ENCODE data around the gene CYP4Z1.
"Not testable (repeated sequence)": the region's sequence is repeated elsewhere in the genome, so short reads cannot be mapped to it uniquely, and the experiment has no call there.

CYP4Z1 gene

DNA sequence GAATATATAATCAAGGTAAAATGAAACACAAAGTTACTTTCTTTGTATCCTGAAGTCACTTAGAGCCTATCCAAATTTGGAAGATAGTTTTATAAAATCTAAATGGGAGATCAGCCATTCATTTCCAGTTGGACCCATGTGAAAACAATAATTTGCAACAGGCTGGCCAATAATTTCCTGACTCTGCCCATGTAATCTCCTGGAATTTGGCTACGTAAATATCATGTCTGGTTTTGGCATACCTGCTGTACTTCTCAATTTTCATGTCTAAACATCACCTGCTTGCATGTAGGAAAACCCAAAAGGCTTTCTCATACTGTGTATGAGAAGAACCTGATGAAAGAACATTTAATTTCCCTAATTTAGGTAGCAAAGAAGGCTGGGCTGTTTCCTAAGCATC lies 7.7 kb upstream of the CYP4Z1 start:
- Histone ChIP-seq H3K27ac (no peak overlapping the region), H3K36me3 (ENCODE audit: insufficient read depth, low read length) (no peaks in the 10 kb centered on the region), H3K9ac (ENCODE audit: insufficient read length) (no peak overlapping the region), H3K9me3 (ENCODE audit: low read depth, low read length) (no peaks in the 10 kb centered on the region), H3K4me3 (no peak overlapping the region)
- no peak for DNase-seq (ENCODE audit: low read depth, low spot score)
- no peak for TF ChIP-seq EZH2 (IDR thresholded peaks at IDR 0.05)

DNA sequence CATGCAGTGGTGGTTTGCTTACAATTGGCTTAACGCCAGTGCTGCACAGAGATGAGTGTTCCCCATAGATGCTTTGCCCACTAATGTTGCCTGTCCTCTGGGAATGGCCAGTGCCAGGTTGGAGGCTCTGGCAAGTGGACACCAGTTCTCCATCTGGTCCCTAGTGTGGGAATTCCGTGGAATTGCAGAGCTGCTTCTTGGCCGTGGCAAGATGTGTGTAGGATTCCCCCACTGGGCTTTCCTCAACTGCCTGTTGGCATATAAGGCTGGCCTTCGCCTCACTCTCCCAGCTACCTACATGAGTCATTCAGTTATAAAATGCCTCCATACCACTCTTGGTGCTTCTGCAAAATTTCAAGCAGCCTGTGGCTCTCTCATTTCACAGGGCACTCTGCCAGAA lies 2.0 kb downstream of the CYP4Z1 start:
- H3K27ac ChIP-seq; H3K9me3 ChIP-seq (ENCODE audit: low read depth, low read length); H3K9ac ChIP-seq (ENCODE audit: insufficient read length); DNase-seq (ENCODE audit: low read depth, low spot score); H3K4me3 ChIP-seq; H3K36me3 ChIP-seq (ENCODE audit: insufficient read depth, low read length): not testable (repeated sequence)

DNA sequence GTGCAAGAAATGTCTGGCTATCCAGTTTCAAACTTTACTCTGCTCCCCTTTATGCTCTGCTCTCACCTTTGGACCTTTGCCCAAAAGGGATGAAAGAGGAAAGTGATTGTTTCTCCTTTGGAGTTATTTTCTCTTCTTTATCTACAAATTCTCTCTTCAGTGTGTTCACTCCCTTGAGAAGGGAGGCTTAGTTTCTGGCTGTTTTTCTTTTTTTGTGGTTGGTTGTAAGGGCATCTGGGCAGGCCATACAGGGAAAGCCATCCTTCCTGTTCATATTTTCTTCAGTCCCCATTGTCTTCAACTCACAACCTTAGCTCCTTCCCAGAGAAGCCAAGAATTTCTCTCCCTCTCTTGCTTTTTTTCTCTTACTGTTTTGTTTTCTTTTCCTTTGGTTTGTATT lies 2.5 kb downstream of the CYP4Z1 start:
- not testable (repeated sequence) for H3K27ac ChIP-seq; DNase-seq (ENCODE audit: low read depth, low spot score); H3K9ac ChIP-seq (ENCODE audit: insufficient read length); H3K9me3 ChIP-seq (ENCODE audit: low read depth, low read length); H3K4me3 ChIP-seq; H3K36me3 ChIP-seq (ENCODE audit: insufficient read depth, low read length)

DNA sequence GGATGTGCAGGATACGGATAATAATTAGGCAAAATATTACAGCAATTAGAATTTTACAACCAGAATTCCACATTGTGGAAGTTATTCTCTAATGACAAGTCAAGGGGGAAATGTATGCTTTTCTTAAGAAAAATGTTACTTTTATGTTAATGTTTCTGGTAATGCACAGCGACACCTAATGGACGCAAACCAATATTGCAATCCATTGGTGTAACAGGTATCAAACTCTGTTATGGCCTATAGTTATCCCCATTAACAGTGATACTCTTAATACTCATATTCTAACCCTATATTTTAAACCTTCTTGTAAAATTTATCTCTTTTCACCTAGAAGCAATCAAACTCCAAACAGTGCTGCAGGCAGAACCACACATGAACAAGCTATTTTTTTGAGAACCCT lies 22.3 kb downstream of the CYP4Z1 start:
- not testable (repeated sequence) for H3K9ac ChIP-seq (ENCODE audit: insufficient read length); H3K9me3 ChIP-seq (ENCODE audit: low read depth, low read length); H3K36me3 ChIP-seq (ENCODE audit: insufficient read depth, low read length); DNase-seq (ENCODE audit: low read depth, low spot score); H3K4me3 ChIP-seq; H3K27ac ChIP-seq

DNA sequence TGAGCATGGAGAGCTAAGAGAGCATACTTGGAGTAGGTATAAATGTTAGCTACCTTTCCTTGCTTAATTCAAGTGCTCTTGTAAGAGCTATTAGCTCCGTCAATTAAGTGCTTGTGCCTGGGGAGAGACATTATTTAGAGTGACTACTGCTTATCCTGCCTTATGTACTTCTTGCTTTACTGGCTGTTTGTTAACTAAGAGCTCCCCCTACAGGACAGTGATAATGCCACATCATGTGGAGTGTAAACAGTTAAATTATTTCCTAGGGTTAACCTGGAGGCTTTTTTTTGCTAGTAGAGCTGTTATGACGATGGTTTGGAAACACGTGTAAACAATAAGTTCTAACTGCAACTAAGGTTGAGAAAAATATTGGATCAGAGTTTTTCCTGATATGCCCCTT lies 24.4 kb downstream of the CYP4Z1 start:
- not testable (repeated sequence) for H3K9ac ChIP-seq (ENCODE audit: insufficient read length); H3K27ac ChIP-seq; H3K36me3 ChIP-seq (ENCODE audit: insufficient read depth, low read length); H3K4me3 ChIP-seq; H3K9me3 ChIP-seq (ENCODE audit: low read depth, low read length); DNase-seq (ENCODE audit: low read depth, low spot score)

DNA sequence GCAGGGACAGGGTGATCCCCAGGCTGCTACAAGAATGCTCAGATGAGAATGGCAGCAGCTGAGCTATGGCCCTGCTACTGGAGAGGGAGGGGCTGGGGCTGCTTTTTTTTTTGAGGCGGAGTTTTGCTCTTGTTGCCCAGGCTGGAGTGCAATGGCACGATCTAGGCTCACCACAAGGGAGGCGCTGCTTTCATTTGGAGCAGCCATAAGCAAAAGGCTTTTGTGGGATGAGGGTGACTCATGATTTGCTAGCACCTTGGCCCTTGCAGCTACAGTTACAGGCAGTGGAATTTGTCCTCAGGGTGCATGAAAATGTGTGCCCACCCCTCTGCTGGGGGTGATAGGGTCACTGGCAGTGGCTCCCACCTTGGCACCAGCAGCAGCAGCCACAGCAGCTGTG lies 37.8 kb downstream of the CYP4Z1 start:
- no peaks in the 10 kb centered on the region for H3K9me3 ChIP-seq (ENCODE audit: low read depth, low read length)
- H3K27ac ChIP-seq, result no peak overlapping the region
- no peaks in the 10 kb centered on the region for H3K36me3 ChIP-seq (ENCODE audit: insufficient read depth, low read length)
- no peak overlapping the region for H3K9ac ChIP-seq (ENCODE audit: insufficient read length)
- H3K4me3 ChIP-seq, result no peak overlapping the region
- DNase-seq (ENCODE audit: low read depth, low spot score), result no peak
- no peak for TF ChIP-seq EZH2 (IDR thresholded peaks at IDR 0.05)
- TF ChIP-seq FOXP2 (optimal IDR thresholded peaks at IDR 0.05; ENCODE audit: control extremely low read depth, extremely low read length, insufficient read depth), result no peak
- no peak for TF ChIP-seq POLR2AphosphoS5 (IDR thresholded peaks at IDR 0.05; ENCODE audit: borderline replicate concordance, low read depth, low read length)

DNA sequence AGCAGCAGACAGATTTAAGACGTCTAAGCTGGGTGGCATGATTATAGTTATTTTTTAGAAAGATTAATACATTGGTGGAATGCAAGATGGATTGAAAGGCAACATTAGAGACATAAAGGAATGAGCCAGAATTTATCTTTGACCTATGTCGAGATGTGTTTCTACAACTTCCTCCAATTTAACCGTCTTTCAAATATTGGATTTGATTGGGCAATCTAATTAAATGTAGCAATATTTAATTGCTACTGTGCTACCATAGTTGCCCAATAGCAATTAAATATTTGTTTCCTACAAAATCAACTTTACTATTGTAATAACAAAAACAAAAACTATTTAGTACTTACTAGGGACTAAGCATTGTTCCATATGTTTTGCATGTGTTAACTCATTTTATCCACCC lies 39.8 kb downstream of the CYP4Z1 start:
- H3K4me3 ChIP-seq, result no peak overlapping the region
- no peak for TF ChIP-seq EZH2 (IDR thresholded peaks at IDR 0.05)
- TF ChIP-seq FOXP2 (optimal IDR thresholded peaks at IDR 0.05; ENCODE audit: control extremely low read depth, extremely low read length, insufficient read depth), result no peak
- no peaks in the 10 kb centered on the region for H3K9me3 ChIP-seq (ENCODE audit: low read depth, low read length)
- H3K9ac ChIP-seq (ENCODE audit: insufficient read length), result no peak overlapping the region
- H3K36me3 ChIP-seq (ENCODE audit: insufficient read depth, low read length), result no peaks in the 10 kb centered on the region
- H3K27ac ChIP-seq, result no peak overlapping the region
- DNase-seq (ENCODE audit: low read depth, low spot score), result no peak

DNA sequence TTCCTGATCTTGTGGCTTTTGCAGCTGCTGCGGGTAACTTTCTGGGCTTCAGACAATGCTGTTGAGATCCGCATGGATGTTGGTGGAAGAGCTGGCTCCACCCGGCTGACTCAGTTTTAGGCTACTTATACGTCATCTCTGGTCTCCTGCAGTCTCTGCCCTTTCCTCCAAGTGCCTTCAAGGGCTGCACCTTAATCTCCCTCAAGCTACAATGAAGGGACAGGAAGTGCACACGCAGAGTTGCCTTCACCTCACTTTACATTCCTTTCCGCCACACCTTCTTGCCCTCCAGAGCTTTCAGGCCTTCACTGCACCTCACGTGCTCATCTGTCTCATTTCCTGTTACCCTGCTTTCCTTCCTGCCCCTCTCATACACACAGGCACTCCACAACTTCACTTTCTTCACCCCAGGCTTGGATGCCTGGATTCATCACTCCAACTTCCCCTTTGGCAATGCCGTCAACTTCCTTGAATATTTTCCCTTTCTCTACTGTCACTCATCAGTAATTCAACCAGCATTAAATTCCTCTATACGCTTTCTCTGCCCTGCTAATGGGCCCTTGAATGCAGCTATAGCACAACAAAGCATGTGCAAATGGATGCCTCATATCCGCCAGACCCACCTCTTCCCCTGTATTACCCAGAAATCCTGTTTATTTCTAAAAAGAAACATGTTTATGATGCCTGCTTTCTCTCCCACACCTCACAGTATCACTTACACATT lies 41.0 kb downstream of the CYP4Z1 start:
- DNase-seq (ENCODE audit: low read depth, low spot score); H3K9ac ChIP-seq (ENCODE audit: insufficient read length); H3K4me3 ChIP-seq; H3K9me3 ChIP-seq (ENCODE audit: low read depth, low read length); H3K36me3 ChIP-seq (ENCODE audit: insufficient read depth, low read length); H3K27ac ChIP-seq: not testable (repeated sequence)

DNA sequence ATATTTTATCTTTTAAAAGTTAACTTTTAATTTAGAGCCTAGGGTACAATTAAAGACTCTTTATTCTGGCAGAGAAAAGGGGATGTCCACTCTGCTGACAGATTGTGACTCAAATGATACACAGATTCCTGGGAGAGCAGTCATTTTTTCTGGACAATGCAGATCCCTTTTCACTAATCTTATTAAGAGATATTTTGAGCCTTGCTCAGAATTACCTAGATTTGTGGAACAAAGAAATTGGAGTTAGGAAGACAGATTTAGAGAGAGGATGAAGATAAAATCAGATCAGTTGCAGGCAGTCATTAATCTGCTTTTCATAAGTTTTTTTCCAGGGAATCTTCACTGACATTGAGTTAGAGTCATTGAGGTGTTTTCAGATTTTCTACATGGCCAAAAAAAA lies 42.5 kb downstream of the CYP4Z1 start:
- not testable (repeated sequence) for H3K9me3 ChIP-seq (ENCODE audit: low read depth, low read length); H3K36me3 ChIP-seq (ENCODE audit: insufficient read depth, low read length); H3K27ac ChIP-seq; H3K4me3 ChIP-seq; H3K9ac ChIP-seq (ENCODE audit: insufficient read length); DNase-seq (ENCODE audit: low read depth, low spot score)

DNA sequence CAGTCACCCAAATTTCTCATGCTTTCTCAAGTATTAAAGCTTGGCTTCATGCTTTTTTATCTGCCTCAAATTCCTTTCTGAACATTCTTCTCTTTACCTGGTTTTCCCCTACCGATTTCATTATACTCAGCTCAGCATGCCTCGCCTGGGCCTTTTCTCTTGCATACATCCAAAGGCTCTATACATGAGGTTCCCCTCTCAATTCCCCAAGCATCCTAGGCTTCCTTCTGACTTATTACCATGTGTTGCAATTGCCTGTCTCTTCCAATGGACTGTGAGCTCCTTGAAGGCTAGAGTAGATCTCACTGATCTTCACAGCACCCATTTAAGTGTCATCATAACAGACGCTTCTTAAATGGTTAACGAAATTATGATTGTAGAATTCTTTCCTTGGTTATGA lies 46.1 kb downstream of the CYP4Z1 start:
- DNase-seq (ENCODE audit: low read depth, low spot score), result no peak
- no peak overlapping the region for H3K4me3 ChIP-seq
- H3K9me3 ChIP-seq (ENCODE audit: low read depth, low read length), result no peaks in the 10 kb centered on the region
- H3K27ac ChIP-seq, result no peak overlapping the region
- TF ChIP-seq EZH2 (IDR thresholded peaks at IDR 0.05) (no peak), POLR2AphosphoS5 (IDR thresholded peaks at IDR 0.05; ENCODE audit: borderline replicate concordance, low read depth, low read length) (no peak), FOXP2 (optimal IDR thresholded peaks at IDR 0.05; ENCODE audit: control extremely low read depth, extremely low read length, insufficient read depth) (no peak)
- H3K9ac ChIP-seq (ENCODE audit: insufficient read length), result no peak overlapping the region
- H3K36me3 ChIP-seq (ENCODE audit: insufficient read depth, low read length), result no peaks in the 10 kb centered on the region

DNA sequence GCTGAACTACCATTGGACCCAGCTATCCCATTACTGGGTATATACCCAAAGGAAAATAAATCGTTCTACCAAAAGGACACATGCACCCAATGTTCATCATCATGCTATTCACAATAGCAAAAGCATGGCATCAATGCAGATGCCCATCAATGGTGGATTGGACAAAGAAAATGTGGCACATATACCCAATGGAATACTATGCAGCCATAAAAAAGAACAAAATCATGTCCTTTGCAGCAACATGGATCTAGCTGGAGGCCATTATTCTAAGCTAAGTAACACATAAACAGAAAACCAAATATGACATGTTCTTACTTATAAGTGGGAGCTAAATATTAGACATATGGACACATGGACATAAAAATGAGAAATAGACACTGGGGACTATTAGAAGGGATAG lies 54.0 kb downstream of the CYP4Z1 start:
- not testable (repeated sequence) for H3K9ac ChIP-seq (ENCODE audit: insufficient read length); H3K27ac ChIP-seq; H3K36me3 ChIP-seq (ENCODE audit: insufficient read depth, low read length); H3K9me3 ChIP-seq (ENCODE audit: low read depth, low read length); H3K4me3 ChIP-seq; DNase-seq (ENCODE audit: low read depth, low spot score)

DNA sequence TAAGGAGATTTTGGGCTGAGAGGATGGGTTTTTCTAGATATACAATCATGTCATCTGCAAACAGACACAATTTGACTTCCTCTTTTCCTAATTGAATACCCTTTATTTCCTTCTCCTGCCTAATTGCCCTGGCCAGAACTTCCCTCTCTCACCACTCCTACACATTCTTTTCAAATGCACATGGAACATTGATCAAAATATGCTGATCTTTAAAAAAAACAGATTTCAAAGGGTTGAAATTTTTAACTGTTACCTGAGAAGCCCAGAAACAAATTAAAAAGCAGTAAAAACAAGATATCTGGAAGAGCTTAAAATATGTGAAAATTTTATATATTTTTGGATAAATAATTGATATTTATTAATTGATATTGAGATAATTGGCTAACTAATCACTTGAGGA lies 57.8 kb downstream of the CYP4Z1 start:
- H3K9ac ChIP-seq (ENCODE audit: insufficient read length); H3K27ac ChIP-seq; DNase-seq (ENCODE audit: low read depth, low spot score); H3K9me3 ChIP-seq (ENCODE audit: low read depth, low read length); H3K36me3 ChIP-seq (ENCODE audit: insufficient read depth, low read length); H3K4me3 ChIP-seq: not testable (repeated sequence)

DNA sequence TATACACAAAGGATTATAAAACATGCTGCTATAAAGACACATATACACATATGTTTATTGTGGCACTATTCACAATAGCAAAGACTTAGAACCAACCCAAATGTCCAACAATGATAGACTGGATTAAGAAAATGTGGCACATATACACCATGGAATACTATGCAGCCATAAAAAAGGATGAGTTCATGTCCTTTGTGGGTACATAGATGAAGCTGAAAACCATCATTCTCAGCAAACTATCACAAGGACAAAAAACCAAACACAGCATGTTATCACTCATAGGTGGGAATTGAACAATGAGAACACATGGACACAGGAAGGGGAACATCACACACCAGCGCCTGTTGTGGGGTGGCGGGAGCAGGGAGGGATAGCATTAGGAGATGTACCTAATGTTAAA lies 60.0 kb downstream of the CYP4Z1 start:
- not testable (repeated sequence) for H3K4me3 ChIP-seq; DNase-seq (ENCODE audit: low read depth, low spot score); H3K9ac ChIP-seq (ENCODE audit: insufficient read length); H3K9me3 ChIP-seq (ENCODE audit: low read depth, low read length); H3K36me3 ChIP-seq (ENCODE audit: insufficient read depth, low read length); H3K27ac ChIP-seq

Data from SK-N-MC (cell line).